Measurements from ENCODE around the gene AGPAT1. TPM values are rescaled to one million over a fixed set of nuclear protein-coding genes. Genes with fewer than 3 reads are reported as not detected.
"Not testable (repeated sequence)": the region's sequence is repeated elsewhere in the genome, so short reads cannot be mapped to it uniquely, and the experiment has no call there.

Gene AGPAT1
- total RNA-seq, 4 donors from 2014 or later = 17.6 to 34.0 (median 19.1) TPM

- peaks cover 22 to 87% (median 49%) of the 10 kb centered on the region in 3 donors for H3K4me1 ChIP-seq
- no peak for TF ChIP-seq POLR2A (IDR thresholded peaks at IDR 0.05)
- TF ChIP-seq, protein P1, sequence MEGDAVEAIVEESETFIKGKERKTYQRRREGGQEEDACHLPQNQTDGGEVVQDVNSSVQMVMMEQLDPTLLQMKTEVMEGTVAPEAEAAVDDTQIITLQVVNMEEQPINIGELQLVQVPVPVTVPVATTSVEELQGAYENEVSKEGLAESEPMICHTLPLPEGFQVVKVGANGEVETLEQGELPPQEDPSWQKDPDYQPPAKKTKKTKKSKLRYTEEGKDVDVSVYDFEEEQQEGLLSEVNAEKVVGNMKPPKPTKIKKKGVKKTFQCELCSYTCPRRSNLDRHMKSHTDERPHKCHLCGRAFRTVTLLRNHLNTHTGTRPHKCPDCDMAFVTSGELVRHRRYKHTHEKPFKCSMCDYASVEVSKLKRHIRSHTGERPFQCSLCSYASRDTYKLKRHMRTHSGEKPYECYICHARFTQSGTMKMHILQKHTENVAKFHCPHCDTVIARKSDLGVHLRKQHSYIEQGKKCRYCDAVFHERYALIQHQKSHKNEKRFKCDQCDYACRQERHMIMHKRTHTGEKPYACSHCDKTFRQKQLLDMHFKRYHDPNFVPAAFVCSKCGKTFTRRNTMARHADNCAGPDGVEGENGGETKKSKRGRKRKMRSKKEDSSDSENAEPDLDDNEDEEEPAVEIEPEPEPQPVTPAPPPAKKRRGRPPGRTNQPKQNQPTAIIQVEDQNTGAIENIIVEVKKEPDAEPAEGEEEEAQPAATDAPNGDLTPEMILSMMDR (IDR thresholded peaks at IDR 0.05) = no peak
- H3K27ac ChIP-seq = peak overlapping the region; percentile 95 to 99 (median 98)
- no peaks in the 10 kb centered on the region for H3K27me3 ChIP-seq
- H3K36me3 ChIP-seq = peaks cover 9 to 22% (median 13%) of the 10 kb centered on the region in 3 donors
- DNase-seq = no peak
- H3K4me3 ChIP-seq = peak overlapping the region; percentile 69 to 93 (median 87)
- intact Hi-C loops (cut with DNase I) = no loop called here
- no peaks in the 10 kb centered on the region for H3K9me3 ChIP-seq
- WGBS, 2 donors = 61 to 67% methylated on average over 5 to 6 of the region's 8 CpGs
Measured at GRCh38 chr6:32190911-32191677, 15.2 kb upstream of the AGPAT1 start.

GRCh38 chr6:32190054-32190851, 14.4 kb upstream of the AGPAT1 start, which contains the start of gene PBX2:
PBX2 (minus strand) TSS chr6:32190202; CDS start chr6:32189915, 287 bp downstream.
- peaks cover 22 to 94% (median 53%) of the 10 kb centered on the region in 3 donors for H3K4me1 ChIP-seq
- 1 to 2% methylated on average over 8 to 11 of the region's 23 CpGs for WGBS, 2 donors

DNA sequence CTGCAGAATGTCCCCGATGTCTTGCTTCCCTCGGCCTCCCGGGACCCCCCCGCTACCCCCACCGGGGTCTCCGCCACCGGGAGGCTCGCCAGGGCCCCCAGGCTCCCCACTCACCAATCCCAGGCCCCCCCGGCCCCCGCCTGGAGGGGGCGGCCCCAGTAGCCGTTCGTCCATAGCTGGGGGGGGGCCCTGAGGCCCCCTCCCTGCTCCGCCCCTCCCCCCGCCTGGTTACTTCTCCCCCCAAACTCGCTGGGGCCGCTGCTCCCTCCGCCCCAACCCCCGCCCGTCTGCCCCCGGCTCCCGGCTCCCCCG, 13.8 kb upstream of the AGPAT1 start:
- peak overlapping the region; percentile 69 to 93 (median 87) for H3K4me3 ChIP-seq
- intact Hi-C loops (cut with DNase I) = no loop called here
- no peak for DNase-seq
- TF ChIP-seq, protein P1 (IDR thresholded peaks at IDR 0.05) = no peak
- no peak for TF ChIP-seq POLR2A (IDR thresholded peaks at IDR 0.05)
- peaks cover 9 to 25% (median 13%) of the 10 kb centered on the region in 3 donors for H3K36me3 ChIP-seq
- H3K27me3 ChIP-seq = no peaks in the 10 kb centered on the region
- no peaks in the 10 kb centered on the region for H3K9me3 ChIP-seq
- peaks cover 22 to 92% (median 49%) of the 10 kb centered on the region in 3 donors for H3K4me1 ChIP-seq
- WGBS, 2 donors = no CpG with 5 or more reads among the region's 23 CpGs
- peak overlapping the region; percentile 95 to 99 (median 98) for H3K27ac ChIP-seq

More at GRCh38 chr6:32190054-32190851, 14.4 kb upstream of the AGPAT1 start, which contains the start of gene PBX2:
- intact Hi-C loops (cut with DNase I) = no loop called here
- Histone ChIP-seq H3K9me3 (no peaks in the 10 kb centered on the region), H3K36me3 (peaks cover 9 to 25% (median 13%) of the 10 kb centered on the region in 3 donors), H3K4me3 (peak within 1 kb of the TSS; percentile 69 to 93 (median 87)), H3K27ac (peak within 1 kb of the TSS; percentile 95 to 99 (median 98)), H3K27me3 (no peaks in the 10 kb centered on the region)
- TF ChIP-seq POLR2A (IDR thresholded peaks at IDR 0.05) = peak in 2 of 4 donors; percentile 69 to 88
- TF ChIP-seq, protein P1 (IDR thresholded peaks at IDR 0.05) = no peak
- DNase-seq = peak; percentile 70

DNA sequence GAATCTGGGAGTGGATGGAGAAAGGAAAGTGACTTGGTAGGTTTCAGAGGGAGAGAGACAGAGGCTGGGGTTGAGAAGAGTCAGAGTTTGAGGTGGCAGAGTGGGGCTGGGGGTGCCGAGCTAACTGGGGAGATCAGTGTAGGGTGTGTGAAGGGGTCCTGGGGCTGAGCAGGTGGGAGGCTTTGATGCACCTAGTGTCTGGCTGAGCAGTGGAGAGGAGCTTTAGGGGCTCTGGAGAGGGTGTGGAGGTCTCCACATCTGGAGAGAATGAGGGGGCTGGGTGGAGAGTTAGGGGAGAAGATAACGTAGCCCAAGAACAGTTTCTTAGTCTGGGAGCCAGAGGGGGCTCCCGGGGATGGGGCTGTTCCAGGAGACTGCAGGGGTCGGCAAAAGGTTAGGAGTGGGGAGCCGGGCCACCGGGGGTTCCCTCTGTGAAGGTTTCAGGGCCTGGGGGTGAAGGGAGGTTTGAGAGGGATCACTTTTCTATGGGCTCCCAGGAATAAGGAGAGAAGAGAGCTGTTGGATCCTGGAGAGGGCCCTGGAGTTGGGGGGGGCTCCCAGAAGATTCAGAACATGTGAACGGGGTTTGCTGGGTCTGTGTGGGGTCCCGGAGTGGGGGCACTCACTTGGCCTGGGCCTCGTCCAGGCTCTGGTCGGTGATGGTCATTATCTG, 13.3 kb upstream of the AGPAT1 start:
- no peak for DNase-seq

GRCh38 chr6:32188381-32189068, 12.6 kb upstream of the AGPAT1 start:
- WGBS, 2 donors = 17 to 19% methylated on average over 8 to 9 of the region's 13 CpGs
- Histone ChIP-seq H3K27ac (peak overlapping the region; percentile 95 to 99 (median 98)), H3K36me3 (peaks cover 9 to 32% (median 16%) of the 10 kb centered on the region in 3 donors), H3K4me1 (peaks cover 22 to 85% (median 42%) of the 10 kb centered on the region in 3 donors), H3K4me3 (peak overlapping the region; percentile 69 to 93 (median 87)), H3K27me3 (no peaks in the 10 kb centered on the region), H3K9me3 (no peaks in the 10 kb centered on the region)
- intact Hi-C loops (cut with DNase I) = no loop called here
- DNase-seq = no peak
- TF ChIP-seq, protein P1 (IDR thresholded peaks at IDR 0.05) = no peak
- no peak for TF ChIP-seq POLR2A (IDR thresholded peaks at IDR 0.05)

More for the DNA sequence above, 13.3 kb upstream of the AGPAT1 start:
- peaks cover 22 to 88% (median 44%) of the 10 kb centered on the region in 3 donors for H3K4me1 ChIP-seq
- peak overlapping the region; percentile 95 to 99 (median 98) for H3K27ac ChIP-seq
- H3K4me3 ChIP-seq = peak overlapping the region; percentile 69 to 93 (median 87)
- peaks cover 9 to 25% (median 13%) of the 10 kb centered on the region in 3 donors for H3K36me3 ChIP-seq
- TF ChIP-seq POLR2A (IDR thresholded peaks at IDR 0.05) = no peak
- intact Hi-C loops (cut with DNase I) = no loop called here
- H3K27me3 ChIP-seq = no peaks in the 10 kb centered on the region
- 1 to 4% methylated on average over 9 to 10 of the region's 10 CpGs for WGBS, 2 donors
- H3K9me3 ChIP-seq = no peaks in the 10 kb centered on the region

DNA sequence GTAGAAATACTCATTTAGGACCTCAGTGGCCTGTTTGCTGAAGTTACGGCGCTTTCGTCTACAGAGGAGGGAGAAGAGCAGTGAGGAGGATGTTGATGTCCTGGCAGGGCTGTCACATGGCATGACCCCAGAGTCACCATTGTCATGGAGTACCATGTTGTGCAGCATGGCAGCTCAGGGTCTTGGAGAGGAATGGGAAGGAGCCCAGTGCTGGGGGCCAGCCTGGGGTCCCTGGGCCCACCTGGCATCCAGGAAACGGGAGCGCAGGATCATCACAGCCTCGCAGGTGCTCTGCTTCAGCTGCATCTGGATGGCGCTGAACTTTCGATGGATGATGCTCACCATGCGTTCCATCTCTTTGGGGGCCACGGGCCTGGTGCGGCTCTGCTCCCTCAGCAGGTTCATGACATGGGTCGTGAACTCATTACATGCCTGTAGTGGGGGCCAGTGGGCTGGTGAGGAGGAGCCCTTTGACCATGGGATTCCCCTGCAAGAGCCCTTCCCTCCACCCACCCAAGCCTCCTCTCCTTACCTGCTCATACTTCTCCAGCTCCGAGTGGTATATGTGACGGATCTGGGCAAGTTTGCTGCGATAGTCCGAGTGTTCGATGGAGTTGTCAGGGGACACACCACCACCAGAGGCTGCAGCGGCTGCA, 12.0 kb upstream of the AGPAT1 start:
- peaks cover 9 to 39% (median 19%) of the 10 kb centered on the region in 3 donors for H3K36me3 ChIP-seq
- H3K4me1 ChIP-seq = peaks cover 22 to 78% (median 42%) of the 10 kb centered on the region in 3 donors
- 80 to 86% methylated on average over 3 to 14 of the region's 18 CpGs for WGBS, 2 donors
- peak overlapping the region; percentile 95 to 99 (median 98) for H3K27ac ChIP-seq
- DNase-seq; intact Hi-C loops (cut with DNase I); H3K9me3 ChIP-seq; H3K27me3 ChIP-seq: not testable (repeated sequence)
- H3K4me3 ChIP-seq = peak overlapping the region in 3 of 4 donors; percentile 86 to 93 (median 88)

Data from esophagus squamous epithelium (tissue), 5 donors.